HepG2 (cell line): ENCODE data around the gene SLC22A5. TPM values are rescaled to one million over a fixed set of nuclear protein-coding genes. Genes with fewer than 3 reads are reported as not detected.
A peak's percentile ranks its signal among the peaks of the same experiment; 100 is the strongest.

Experiments used
- ARHGAP35 ChIP-seq: sonication (generic); formaldehyde crosslinking; IDR thresholded peaks from 2 replicates; pipeline ENCODE4 v1.9.0; 2022; ENCODE audit warnings: mild to moderate bottlenecking, inconsistent platforms, moderate library complexity, missing genetic modification reagents, borderline replicate concordance
- CENPX ChIP-seq: sonication (generic); formaldehyde crosslinking; IDR thresholded peaks from 2 replicates; pipeline ENCODE4 v1.9.0; 2021; ENCODE audit warnings: mild to moderate bottlenecking, missing genetic modification reagents, moderate library complexity
- CHD4 ChIP-seq: fragments of 200-600 bp; sonication (generic); IDR thresholded peaks from 2 replicates; pipeline ENCODE4 v1.7.0; 2017; ENCODE audit warnings: mild to moderate bottlenecking, low read length, borderline replicate concordance
- HIVEP1 ChIP-seq: sonication (generic); formaldehyde crosslinking; IDR thresholded peaks from 2 replicates; pipeline ENCODE4 v1.4.0; 2020; ENCODE audit warnings: mild to moderate bottlenecking, missing genetic modification reagents
- HOXA5 ChIP-seq: sonication (generic); formaldehyde crosslinking; IDR thresholded peaks from 2 replicates; pipeline ENCODE4 v1.4.0; 2020; ENCODE audit warnings: missing genetic modification reagents
- KDM4B ChIP-seq: sonication (generic); formaldehyde crosslinking; IDR thresholded peaks from 2 replicates; pipeline ENCODE4 v1.4.0; 2020; ENCODE audit warnings: missing genetic modification reagents
- MAX ChIP-seq: IDR thresholded peaks from 2 replicates; pipeline ENCODE4 v1.6.1; 2012; ENCODE audit warnings: inconsistent platforms
- MAZ ChIP-seq, 2 experiments: sonication (generic) in 1 of 2; formaldehyde crosslinking in 1 of 2; IDR thresholded peaks; 2 replicates each; pipeline versions ENCODE4 v1.5.0 to v1.6.1; 2012 to 2020; ENCODE audit warnings: low read depth in 2 of 2, mild to moderate bottlenecking in 2 of 2, borderline replicate concordance in 1 of 2, improper control_type of control experiment in 1 of 2, low read length in 1 of 2, missing genetic modification reagents in 1 of 2, moderate library complexity in 1 of 2
- RBFOX2 ChIP-seq: fragments of 200-400 bp; formaldehyde crosslinking; IDR thresholded peaks from 2 replicates; pipeline ENCODE4 v1.6.1; 2017; ENCODE audit warnings: low read depth, mild to moderate bottlenecking, low read length
- RFXAP ChIP-seq: sonication (generic); formaldehyde crosslinking; IDR thresholded peaks from 2 replicates; pipeline ENCODE4 v1.4.0; 2020; ENCODE audit warnings: missing genetic modification reagents, borderline replicate concordance
- SAFB2 ChIP-seq: sonication (generic); formaldehyde crosslinking; IDR thresholded peaks from 2 replicates; pipeline ENCODE4 v1.5.1; 2020; ENCODE audit warnings: missing genetic modification reagents, low read depth, mild to moderate bottlenecking, borderline replicate concordance
- SP4 ChIP-seq: sonication (generic); formaldehyde crosslinking; IDR thresholded peaks from 2 replicates; pipeline ENCODE4 v1.8.1; 2023; ENCODE audit warnings: mild to moderate bottlenecking, missing genetic modification reagents
- ZC3H4 ChIP-seq: sonication (generic); formaldehyde crosslinking; IDR thresholded peaks from 2 replicates; pipeline ENCODE4 v1.4.0; 2020; ENCODE audit warnings: missing genetic modification reagents, borderline replicate concordance
- ZHX1 ChIP-seq: sonication (generic); formaldehyde crosslinking; IDR thresholded peaks from 2 replicates; pipeline ENCODE4 v1.8.1; 2022; ENCODE audit warnings: low read depth, mild to moderate bottlenecking, missing genetic modification reagents
- polyA plus RNA-seq, 8 experiments: library from polyadenylated mRNA; depleted of rRNA in 3 of 8; stranded (reverse) in 7 of 8; unstranded in 1 of 8; fragments of >200 nt; fragmentation: Illumina TruSeq in 4 of 8; extraction: Trizol in 4 of 8; gene quantifications; 2 replicates each; pipeline versions ENCODE4 v1.2.1 to v1.2.3, GENCODE V29; 2011 to 2016; ENCODE audit warnings: low read depth in 4 of 8, missing spikeins in 1 of 8, mixed read lengths in 1 of 8; ENCODE audit not compliant: insufficient read depth in 1 of 8
- total RNA-seq, 5 experiments: library from RNA; depleted of rRNA; stranded (reverse); fragments of >200 nt; fragmentation: Illumina TruSeq; extraction: Trizol; gene quantifications; 2 replicates each; pipeline ENCODE4 v1.2.3, GENCODE V29; 2016; ENCODE audit warnings: low read depth in 1 of 5
- TF ChIP-seq, protein P1 (sequence below): sonication (generic); formaldehyde crosslinking; IDR thresholded peaks from 2 replicates; pipeline ENCODE4 v1.5.0; 2020; ENCODE audit warnings: missing genetic modification reagents
- TF ChIP-seq, protein P2 (sequence below): sonication (generic); formaldehyde crosslinking; IDR thresholded peaks from 2 replicates; pipeline ENCODE4 v1.4.0; 2020; ENCODE audit warnings: mild to moderate bottlenecking, missing genetic modification reagents

Gene SLC22A5
- total and polyA plus RNA-seq, 2 of the 13 experiments (the other 11 are each of a cell fraction or from before 2014, with no cell fraction given), result 7.1 to 15.1 TPM

DNA sequence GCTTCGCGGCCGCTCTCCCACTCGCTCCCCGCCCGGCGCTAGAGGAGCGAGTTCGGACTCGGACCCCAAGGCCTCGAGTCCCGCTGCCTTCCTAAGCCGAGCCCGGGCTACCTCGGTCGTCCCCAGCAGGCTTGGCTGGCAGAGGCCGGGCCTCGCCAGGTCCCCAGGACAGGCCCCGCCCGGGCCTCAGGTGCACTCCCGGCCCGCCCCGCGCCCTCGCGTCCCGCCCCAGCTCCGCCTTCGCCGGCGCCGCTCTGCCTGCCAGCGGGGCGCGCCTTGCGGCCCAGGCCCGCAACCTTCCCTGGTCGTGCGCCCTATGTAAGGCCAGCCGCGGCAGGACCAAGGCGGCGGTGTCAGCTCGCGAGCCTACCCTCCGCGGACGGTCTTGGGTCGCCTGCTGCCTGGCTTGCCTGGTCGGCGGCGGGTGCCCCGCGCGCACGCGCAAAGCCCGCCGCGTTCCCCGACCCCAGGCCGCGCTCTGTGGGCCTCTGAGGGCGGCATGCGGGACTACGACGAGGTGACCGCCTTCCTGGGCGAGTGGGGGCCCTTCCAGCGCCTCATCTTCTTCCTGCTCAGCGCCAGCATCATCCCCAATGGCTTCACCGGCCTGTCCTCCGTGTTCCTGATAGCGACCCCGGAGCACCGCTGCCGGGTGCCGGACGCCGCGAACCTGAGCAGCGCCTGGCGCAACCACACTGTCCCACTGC is at the start of gene SLC22A5 (continued):
- TF ChIP-seq, protein P1, sequence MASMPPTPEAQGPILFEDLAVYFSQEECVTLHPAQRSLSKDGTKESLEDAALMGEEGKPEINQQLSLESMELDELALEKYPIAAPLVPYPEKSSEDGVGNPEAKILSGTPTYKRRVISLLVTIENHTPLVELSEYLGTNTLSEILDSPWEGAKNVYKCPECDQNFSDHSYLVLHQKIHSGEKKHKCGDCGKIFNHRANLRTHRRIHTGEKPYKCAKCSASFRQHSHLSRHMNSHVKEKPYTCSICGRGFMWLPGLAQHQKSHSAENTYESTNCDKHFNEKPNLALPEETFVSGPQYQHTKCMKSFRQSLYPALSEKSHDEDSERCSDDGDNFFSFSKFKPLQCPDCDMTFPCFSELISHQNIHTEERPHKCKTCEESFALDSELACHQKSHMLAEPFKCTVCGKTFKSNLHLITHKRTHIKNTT (CRISPR knock-in tag), result no peak
- peak; percentile 87 for TF ChIP-seq RBFOX2
- peak; percentile 64; the same call in 1 of the 2 replicates for TF ChIP-seq RFXAP (CRISPR knock-in tag)
- 0 out of 2 replicates have a peak, but pooled peaks have one; percentile 9 for TF ChIP-seq MAZ (IDR thresholded peaks at IDR 0.05; ENCODE audit: borderline replicate concordance, low read depth, low read length)
- peak; percentile 98 for TF ChIP-seq MAZ (CRISPR knock-in tag; IDR thresholded peaks at IDR 0.05; ENCODE audit: low read depth)
- TF ChIP-seq, protein P2, sequence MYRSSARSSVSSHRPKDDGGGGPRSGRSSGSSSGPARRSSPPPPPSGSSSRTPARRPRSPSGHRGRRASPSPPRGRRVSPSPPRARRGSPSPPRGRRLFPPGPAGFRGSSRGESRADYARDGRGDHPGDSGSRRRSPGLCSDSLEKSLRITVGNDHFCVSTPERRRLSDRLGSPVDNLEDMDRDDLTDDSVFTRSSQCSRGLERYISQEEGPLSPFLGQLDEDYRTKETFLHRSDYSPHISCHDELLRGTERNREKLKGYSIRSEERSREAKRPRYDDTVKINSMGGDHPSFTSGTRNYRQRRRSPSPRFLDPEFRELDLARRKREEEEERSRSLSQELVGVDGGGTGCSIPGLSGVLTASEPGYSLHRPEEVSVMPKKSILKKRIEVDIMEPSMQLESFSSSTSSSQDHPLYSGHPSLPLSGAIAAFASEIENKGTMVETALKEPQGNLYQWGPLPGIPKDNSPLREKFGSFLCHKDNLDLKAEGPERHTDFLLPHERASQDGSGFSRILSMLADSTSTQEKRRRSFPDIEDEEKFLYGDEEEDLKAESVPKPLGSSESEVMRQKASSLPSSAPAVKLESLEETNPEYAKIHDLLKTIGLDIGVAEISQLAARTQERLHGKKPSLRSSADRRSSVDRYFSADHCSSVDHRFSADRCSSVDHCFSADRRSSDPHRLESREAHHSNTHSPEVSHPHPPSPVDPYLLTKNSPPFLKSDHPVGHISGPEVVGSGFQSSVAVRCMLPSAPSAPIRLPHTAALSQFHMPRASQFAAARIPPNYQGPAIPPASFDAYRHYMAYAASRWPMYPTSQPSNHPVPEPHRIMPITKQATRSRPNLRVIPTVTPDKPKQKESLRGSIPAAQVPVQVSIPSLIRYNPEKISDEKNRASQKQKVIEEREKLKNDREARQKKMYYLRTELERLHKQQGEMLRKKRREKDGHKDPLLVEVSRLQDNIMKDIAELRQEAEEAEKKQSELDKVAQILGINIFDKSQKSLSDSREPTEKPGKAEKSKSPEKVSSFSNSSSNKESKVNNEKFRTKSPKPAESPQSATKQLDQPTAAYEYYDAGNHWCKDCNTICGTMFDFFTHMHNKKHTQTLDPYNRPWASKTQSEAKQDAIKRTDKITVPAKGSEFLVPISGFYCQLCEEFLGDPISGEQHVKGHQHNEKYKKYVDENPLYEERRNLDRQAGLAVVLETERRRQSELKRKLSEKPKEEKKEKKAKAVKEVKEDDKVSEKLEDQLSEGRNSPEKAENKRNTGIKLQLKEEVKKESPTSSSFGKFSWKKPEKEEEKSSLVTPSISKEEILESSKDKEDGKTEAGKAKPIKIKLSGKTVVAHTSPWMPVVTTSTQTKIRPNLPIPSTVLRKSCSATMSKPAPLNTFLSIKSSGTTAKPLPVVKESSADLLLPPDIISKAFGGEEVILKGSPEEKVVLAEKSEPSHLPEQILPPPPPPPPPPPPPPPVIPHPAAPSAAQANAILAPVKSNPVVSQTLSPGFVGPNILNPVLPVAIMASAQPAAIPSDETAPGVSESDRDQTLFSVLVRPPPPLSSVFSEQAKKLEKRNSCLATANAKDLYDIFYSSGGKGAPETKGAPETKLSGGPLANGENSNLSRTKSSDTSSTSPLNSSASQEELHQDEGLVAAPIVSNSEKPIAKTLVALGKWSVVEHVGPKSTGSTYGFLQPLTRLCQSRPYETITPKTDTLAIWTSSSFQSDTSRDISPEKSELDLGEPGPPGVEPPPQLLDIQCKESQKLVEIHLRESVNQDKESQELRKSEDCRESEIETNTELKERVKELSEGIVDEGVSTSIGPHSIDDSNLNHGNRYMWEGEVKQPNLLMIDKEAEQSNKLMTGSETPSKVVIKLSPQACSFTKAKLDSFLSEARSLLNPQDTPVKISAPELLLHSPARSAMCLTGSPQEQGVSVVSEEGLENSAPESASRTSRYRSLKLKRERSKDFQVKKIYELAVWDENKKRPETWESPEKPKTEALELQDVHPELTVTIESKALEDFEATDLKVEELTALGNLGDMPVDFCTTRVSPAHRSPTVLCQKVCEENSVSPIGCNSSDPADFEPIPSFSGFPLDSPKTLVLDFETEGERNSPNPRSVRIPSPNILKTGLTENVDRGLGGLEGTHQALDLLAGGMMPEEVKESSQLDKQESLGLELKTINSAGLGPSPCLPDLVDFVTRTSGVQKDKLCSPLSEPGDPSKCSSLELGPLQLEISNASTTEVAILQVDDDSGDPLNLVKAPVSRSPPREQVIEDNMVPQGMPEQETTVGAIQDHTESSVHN (CRISPR knock-in tag), result peak; percentile 85; the same call in 1 of the 2 replicates
- no peak for TF ChIP-seq ZC3H4 (CRISPR knock-in tag)
- TF ChIP-seq SAFB2 (CRISPR knock-in tag), result peak; percentile 91; the same call in 1 of the 2 replicates
- TF ChIP-seq SP4 (CRISPR knock-in tag), result peak; percentile 76
- TF ChIP-seq CHD4, result no peak
- TF ChIP-seq KDM4B (CRISPR knock-in tag), result peak; percentile 24; the same call in 1 of the 2 replicates
- peak; percentile 34; the same call in 1 of the 2 replicates for TF ChIP-seq HOXA5 (CRISPR knock-in tag)
- TF ChIP-seq ARHGAP35 (CRISPR knock-in tag), result peak; percentile 51; the same call in 1 of the 2 replicates
- no peak for TF ChIP-seq CENPX (CRISPR knock-in tag)
- peak; percentile 14; the same call in 1 of the 2 replicates for TF ChIP-seq ZHX1 (CRISPR knock-in tag)
- TF ChIP-seq HIVEP1 (CRISPR knock-in tag), result no peak
- TF ChIP-seq MAX, result peak; percentile 81
